Prostate gland (tissue), 2 donors: ENCODE results near the gene CTTNBP2NL. TPM values are rescaled to one million over a fixed set of nuclear protein-coding genes. Genes with fewer than 3 reads are reported as not detected.
"Not testable (repeated sequence)": the region's sequence is repeated elsewhere in the genome, so short reads cannot be mapped to it uniquely, and the experiment has no call there.

Source experiments
- DNase-seq: peaks from one replicate; pipeline ENCODE4 v3.0.0-alpha.2; 2019; ENCODE audit warnings: low spot score
- H3K27ac ChIP-seq, 2 donors: fragments of 200-600 bp; sonication (generic); 2 replicates each; pipeline ENCODE4 v1.5.1; 2017 to 2019
- H3K27me3 ChIP-seq: fragments of 200-600 bp; sonication (generic); replicated peaks from 2 replicates; pipeline ENCODE4 v1.5.1; 2019; ENCODE audit not compliant: insufficient read depth
- H3K36me3 ChIP-seq, 2 donors: fragments of 200-600 bp; sonication (generic); 1 replicate in 1 of 2; 2 replicates in 1 of 2; pipeline versions ENCODE4 v1.5.1 to v1.8.1; 2017 to 2019
- H3K4me1 ChIP-seq: fragments of 200-600 bp; sonication (generic); replicated peaks from 2 replicates; pipeline ENCODE4 v1.5.1; 2019
- H3K4me3 ChIP-seq, 2 donors: fragments of 200-600 bp; sonication (generic); 2 replicates each; pipeline ENCODE4 v1.5.1; 2017 to 2019
- H3K9me3 ChIP-seq: fragments of 200-600 bp; sonication (generic); 2 replicates; pipeline ENCODE4 v1.5.1; 2017
- POLR2A ChIP-seq: fragments of 450-650 bp; IDR thresholded peaks from one replicate; pipeline ENCODE4 v1.6.1; 2016; ENCODE audit warnings: antibody characterized with exemption, mild to moderate bottlenecking
- POLR2AphosphoS5 ChIP-seq: sonication (generic); formaldehyde crosslinking; IDR thresholded peaks from one replicate; pipeline ENCODE4 v1.6.1; 2017; ENCODE audit warnings: antibody characterized with exemption
- WGBS: methylation state at CpG from one replicate; pipeline ENCODE4 v1.1.5; 2018; 5-methylcytosine and 5-hydroxymethylcytosine counted together
- intact Hi-C: fragments of 100-400 bp; cut with DNase I; formaldehyde crosslinking; loops from one replicate; pipeline ENCODE4 v1.14.2; 2022
- total RNA-seq, 2 donors: library from RNA; depleted of rRNA; stranded (reverse); fragments of >200 nt; gene quantifications; one replicate each; pipeline ENCODE4 v1.1.0, GENCODE V29; 2016
- TF ChIP-seq, protein P1 (sequence below), 4 experiments: fragments of 200-600 bp in 2 of 4; fragments of 450-650 bp in 2 of 4; sonication (generic) in 2 of 4; IDR thresholded peaks; 1 replicate in 3 of 4; 2 replicates in 1 of 4; pipeline ENCODE4 v1.5.1; 2016 to 2019; ENCODE audit warnings: antibody characterized with exemption in 4 of 4, mild to moderate bottlenecking in 2 of 4, moderate library complexity in 2 of 4

Gene CTTNBP2NL
- total RNA-seq, 2 donors from 2014 or later = 10.6 to 15.2 TPM

DNA sequence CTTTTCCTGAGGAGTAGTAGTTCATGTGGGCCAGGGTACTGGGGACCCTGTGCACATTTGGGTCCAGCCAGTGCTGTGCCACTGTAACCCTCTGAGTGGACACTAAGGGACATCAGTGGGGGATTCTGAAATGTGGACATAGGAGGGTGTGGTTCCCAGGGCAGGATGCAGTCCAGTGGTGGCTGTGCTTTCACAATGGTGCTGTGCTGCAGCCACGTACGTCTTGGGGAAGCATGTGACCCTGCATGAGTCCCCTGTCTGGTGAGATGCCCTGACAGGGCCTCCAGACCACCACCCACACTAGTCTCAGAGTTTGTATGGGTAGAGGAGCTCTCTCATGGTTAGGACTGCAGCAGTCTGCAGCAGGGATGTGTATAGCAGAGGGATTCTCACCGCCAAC is 75.0 kb downstream of the CTTNBP2NL start:
- Histone ChIP-seq H3K9me3 (no peaks in the 10 kb centered on the region), H3K27ac (no peak overlapping the region), H3K4me3 (no peak overlapping the region), H3K4me1 (no peaks in the 10 kb centered on the region), H3K36me3 (no peaks in the 10 kb centered on the region), H3K27me3 (no peaks in the 10 kb centered on the region)
- 65% methylated on average over 3 of the region's 3 CpGs for WGBS
- intact Hi-C loops = no loop called here
- no peak for DNase-seq
- TF ChIP-seq POLR2A (no peak), POLR2AphosphoS5 (no peak)
- TF ChIP-seq, protein P1, sequence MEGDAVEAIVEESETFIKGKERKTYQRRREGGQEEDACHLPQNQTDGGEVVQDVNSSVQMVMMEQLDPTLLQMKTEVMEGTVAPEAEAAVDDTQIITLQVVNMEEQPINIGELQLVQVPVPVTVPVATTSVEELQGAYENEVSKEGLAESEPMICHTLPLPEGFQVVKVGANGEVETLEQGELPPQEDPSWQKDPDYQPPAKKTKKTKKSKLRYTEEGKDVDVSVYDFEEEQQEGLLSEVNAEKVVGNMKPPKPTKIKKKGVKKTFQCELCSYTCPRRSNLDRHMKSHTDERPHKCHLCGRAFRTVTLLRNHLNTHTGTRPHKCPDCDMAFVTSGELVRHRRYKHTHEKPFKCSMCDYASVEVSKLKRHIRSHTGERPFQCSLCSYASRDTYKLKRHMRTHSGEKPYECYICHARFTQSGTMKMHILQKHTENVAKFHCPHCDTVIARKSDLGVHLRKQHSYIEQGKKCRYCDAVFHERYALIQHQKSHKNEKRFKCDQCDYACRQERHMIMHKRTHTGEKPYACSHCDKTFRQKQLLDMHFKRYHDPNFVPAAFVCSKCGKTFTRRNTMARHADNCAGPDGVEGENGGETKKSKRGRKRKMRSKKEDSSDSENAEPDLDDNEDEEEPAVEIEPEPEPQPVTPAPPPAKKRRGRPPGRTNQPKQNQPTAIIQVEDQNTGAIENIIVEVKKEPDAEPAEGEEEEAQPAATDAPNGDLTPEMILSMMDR (IDR thresholded peaks at IDR 0.05) = no peak

DNA sequence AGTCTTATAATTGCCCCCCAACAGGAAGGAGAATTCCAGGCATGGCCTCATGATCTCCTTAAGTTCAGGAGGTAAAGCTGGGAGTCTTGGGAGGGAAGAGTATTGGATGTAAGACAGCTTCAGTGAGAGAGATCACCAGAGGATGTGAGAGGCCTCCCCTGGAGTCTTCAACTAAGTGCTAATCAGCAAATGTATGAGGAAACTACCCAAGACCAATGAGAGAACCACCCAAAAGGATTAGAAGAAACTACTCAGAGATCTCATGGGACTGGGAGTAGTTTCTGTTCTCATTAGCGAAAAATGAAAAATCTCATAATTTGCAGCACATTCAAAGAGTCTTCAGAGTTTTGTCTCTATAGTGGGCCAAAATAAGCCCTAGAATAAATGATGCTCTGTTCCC is 76.1 kb downstream of the CTTNBP2NL start:
- 100% methylated on average over 1 of the region's 1 CpG for WGBS
- H3K27ac ChIP-seq = no peak overlapping the region
- H3K27me3 ChIP-seq = no peaks in the 10 kb centered on the region
- H3K4me3 ChIP-seq = no peak overlapping the region
- H3K4me1 ChIP-seq = no peaks in the 10 kb centered on the region
- TF ChIP-seq POLR2A (no peak), POLR2AphosphoS5 (no peak)
- TF ChIP-seq, protein P1 (IDR thresholded peaks at IDR 0.05) = no peak
- intact Hi-C loops = no loop called here
- DNase-seq = no peak
- H3K9me3 ChIP-seq = no peaks in the 10 kb centered on the region
- no peaks in the 10 kb centered on the region for H3K36me3 ChIP-seq

DNA sequence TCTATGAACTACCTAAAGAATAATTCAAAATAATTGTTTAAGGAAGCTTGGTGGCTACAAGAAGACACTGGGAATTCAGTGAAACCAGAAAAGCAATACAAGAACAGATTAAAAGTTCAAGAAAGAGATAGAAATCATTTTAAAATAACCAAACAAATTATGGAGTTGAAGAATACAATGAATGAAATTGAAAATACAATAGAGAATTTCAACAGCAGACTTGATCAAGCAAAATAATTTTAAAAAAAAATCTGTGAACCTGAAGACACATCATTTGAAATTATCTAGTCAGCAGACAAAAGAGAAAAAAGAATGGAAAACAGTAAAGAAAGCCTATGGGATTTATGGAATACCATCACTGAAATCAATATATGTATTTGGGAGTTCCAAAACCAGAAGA is 81.5 kb downstream of the CTTNBP2NL start:
- Histone ChIP-seq H3K27me3 (no peaks in the 10 kb centered on the region), H3K4me1 (no peaks in the 10 kb centered on the region), H3K27ac (no peak overlapping the region), H3K9me3 (no peaks in the 10 kb centered on the region), H3K4me3 (no peak overlapping the region), H3K36me3 (no peaks in the 10 kb centered on the region)
- no peak for DNase-seq
- TF ChIP-seq POLR2A = no peak
- TF ChIP-seq, protein P1 (IDR thresholded peaks at IDR 0.05) = no peak
- no peak for TF ChIP-seq POLR2AphosphoS5
- intact Hi-C loops = no loop called here

DNA sequence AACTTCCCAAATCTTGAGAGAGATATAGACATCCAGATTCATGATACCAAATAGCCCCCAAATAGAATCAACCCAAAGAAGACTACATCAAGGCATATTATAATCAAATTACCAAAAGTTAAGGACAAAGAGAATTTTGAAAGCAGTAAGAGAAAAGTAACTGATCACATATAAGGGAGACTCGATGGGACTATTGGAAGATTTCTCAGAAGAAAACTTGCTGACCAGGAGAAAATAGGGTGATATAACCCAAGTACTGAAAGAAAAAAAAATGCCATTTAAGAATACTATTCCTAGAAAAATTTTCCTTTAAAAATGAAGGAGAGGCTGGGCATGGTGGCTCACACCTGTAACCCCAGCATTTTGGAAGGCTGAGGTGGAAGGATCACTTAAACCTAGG is 82.3 kb downstream of the CTTNBP2NL start:
- Histone ChIP-seq H3K36me3 (no peaks in the 10 kb centered on the region), H3K9me3 (no peaks in the 10 kb centered on the region), H3K4me1 (no peaks in the 10 kb centered on the region), H3K27ac (no peak overlapping the region), H3K4me3 (no peak overlapping the region), H3K27me3 (no peaks in the 10 kb centered on the region)
- TF ChIP-seq POLR2AphosphoS5 (no peak), POLR2A (no peak)
- TF ChIP-seq, protein P1 (IDR thresholded peaks at IDR 0.05) = no peak
- no peak for DNase-seq
- intact Hi-C loops = no loop called here
- 93% methylated on average over 1 of the region's 1 CpG for WGBS

DNA sequence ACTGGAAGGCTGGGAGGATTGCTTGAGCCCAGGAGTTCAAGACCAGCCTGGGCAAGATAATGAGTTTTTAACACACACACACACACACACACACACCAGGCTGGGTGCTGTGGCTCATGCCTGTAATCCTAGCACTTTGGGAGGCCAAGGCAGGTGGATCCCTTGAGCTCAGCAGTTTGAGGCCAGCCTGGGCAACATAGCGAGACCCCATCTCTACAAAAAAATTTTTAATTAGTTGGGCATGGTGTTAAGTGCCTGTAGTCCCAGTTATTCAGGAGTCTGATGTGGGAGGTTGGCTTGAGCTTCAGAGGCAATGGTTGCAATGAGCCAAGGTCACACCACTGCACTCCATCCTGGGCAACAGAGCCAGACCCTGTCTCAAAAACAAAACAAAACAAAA is 90.0 kb downstream of the CTTNBP2NL start:
- H3K27ac ChIP-seq, H3K36me3 ChIP-seq, H3K9me3 ChIP-seq, intact Hi-C loops, H3K4me3 ChIP-seq, DNase-seq, H3K27me3 ChIP-seq, H3K4me1 ChIP-seq: not testable (repeated sequence)
- WGBS = 93% methylated on average over 1 of the region's 1 CpG

DNA sequence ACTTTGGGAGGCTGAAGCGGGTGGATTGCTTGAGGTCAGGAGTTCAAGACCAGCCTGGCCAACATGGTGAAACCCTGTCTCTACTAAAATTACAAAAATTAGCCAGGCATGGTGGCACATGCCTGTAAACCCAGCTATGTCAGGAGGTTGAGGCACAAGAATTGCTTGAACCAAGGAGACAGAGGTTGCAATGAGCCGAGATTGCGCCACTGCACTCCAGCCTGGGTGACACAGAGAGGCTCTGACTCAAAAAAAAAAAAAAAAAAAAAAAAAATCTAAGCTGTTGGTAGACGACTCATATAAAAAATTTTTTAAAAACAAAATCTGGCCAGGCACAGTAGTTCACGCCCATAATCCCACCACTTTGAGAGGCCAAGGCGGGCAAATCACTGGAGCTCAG is 91.7 kb downstream of the CTTNBP2NL start:
- H3K4me3 ChIP-seq, H3K27ac ChIP-seq, H3K27me3 ChIP-seq, intact Hi-C loops, H3K9me3 ChIP-seq, DNase-seq, H3K36me3 ChIP-seq, H3K4me1 ChIP-seq: not testable (repeated sequence)
- WGBS = 96% methylated on average over 6 of the region's 6 CpGs
